ENCODE measurements around the gene KCNAB1. TPM values are rescaled to one million over a fixed set of nuclear protein-coding genes. Genes with fewer than 3 reads are reported as not detected.
"Not testable (repeated sequence)": the region's sequence is repeated elsewhere in the genome, so short reads cannot be mapped to it uniquely, and the experiment has no call there.

KCNAB1 gene
- total RNA-seq, 4 donors from 2014 or later = 0.20 to 3.0 (median 1.6) TPM

DNA sequence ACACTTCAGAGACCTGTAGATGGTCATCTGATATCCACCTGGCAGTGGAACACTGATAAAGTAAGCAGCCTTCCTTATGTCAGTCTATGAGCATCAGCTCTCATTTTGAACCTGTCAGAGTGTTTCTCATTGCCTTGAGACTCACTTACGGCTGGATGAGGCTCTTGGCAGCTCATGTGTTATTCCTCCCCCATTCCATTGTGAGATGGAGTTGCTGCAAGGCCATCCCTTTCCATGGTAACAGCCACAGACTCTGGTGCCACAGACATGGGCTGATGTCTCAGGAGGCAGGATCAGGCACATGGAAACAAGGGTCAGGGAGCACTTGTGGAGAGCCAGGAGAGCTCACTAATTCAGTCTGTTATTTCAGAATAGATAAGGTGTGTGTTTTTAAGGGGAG, 11.9 kb downstream of the KCNAB1 start:
- no peak for TF ChIP-seq POLR2A (IDR thresholded peaks at IDR 0.05)
- no peak for TF ChIP-seq POLR2AphosphoS5 (IDR thresholded peaks at IDR 0.05)
- TF ChIP-seq, protein P1, sequence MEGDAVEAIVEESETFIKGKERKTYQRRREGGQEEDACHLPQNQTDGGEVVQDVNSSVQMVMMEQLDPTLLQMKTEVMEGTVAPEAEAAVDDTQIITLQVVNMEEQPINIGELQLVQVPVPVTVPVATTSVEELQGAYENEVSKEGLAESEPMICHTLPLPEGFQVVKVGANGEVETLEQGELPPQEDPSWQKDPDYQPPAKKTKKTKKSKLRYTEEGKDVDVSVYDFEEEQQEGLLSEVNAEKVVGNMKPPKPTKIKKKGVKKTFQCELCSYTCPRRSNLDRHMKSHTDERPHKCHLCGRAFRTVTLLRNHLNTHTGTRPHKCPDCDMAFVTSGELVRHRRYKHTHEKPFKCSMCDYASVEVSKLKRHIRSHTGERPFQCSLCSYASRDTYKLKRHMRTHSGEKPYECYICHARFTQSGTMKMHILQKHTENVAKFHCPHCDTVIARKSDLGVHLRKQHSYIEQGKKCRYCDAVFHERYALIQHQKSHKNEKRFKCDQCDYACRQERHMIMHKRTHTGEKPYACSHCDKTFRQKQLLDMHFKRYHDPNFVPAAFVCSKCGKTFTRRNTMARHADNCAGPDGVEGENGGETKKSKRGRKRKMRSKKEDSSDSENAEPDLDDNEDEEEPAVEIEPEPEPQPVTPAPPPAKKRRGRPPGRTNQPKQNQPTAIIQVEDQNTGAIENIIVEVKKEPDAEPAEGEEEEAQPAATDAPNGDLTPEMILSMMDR (IDR thresholded peaks at IDR 0.05) = no peak
- no peak for TF ChIP-seq EP300 (IDR thresholded peaks at IDR 0.05; ENCODE audit: low read depth)
- 71 to 100% methylated on average over 1 of the region's 1 CpG for WGBS, 2 donors (ENCODE audit: low coverage in 1 of 2)
- no peaks in the 10 kb centered on the region for H3K4me1 ChIP-seq
- DNase-seq = no peak
- H3K4me3 ChIP-seq = no peak overlapping the region
- H3K9me3 ChIP-seq = no peaks in the 10 kb centered on the region
- H3K27me3 ChIP-seq = no peaks in the 10 kb centered on the region
- H3K27ac ChIP-seq = no peak overlapping the region
- no peaks in the 10 kb centered on the region for H3K36me3 ChIP-seq
- in situ Hi-C loops (cut with MboI; ENCODE audit: low pct_ligation_motif_present in 1 of 4, low pct_unique_long_range_greater_than_20kb in 1 of 4, low sequenced_read_pairs in 3 of 4) = loop anchor here in 1 of 4 donors (25.0 kb wide), 1 partner anchor 530 kb away; the partner anchor contains the start of gene TIPARP
- intact Hi-C loops (cut with DNase I; ENCODE audit: low total_unique reads) = no loop called here

DNA sequence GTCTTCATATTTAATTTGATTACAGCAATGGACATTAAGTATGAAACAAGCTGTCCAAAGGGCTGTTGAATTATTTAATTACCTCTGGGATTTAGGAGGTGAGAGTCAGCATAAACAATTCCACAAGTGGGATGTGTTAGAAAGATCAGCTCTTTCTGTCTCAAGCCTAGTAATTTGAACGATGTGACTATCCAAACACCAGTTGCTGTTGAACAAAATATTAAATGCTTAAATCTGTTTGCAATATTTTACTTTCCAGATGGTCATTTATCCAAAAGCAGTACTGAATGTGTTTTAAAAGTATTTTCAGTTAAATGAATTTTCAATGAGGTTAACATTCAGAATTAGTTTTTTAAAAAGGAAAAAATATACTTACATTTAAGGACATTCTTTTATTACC, 12.7 kb downstream of the KCNAB1 start:
- no peaks in the 10 kb centered on the region for H3K9me3 ChIP-seq
- no peaks in the 10 kb centered on the region for H3K27me3 ChIP-seq
- no peaks in the 10 kb centered on the region for H3K36me3 ChIP-seq
- intact Hi-C loops (cut with DNase I; ENCODE audit: low total_unique reads) (no loop called here), in situ Hi-C loops (cut with MboI; ENCODE audit: low pct_ligation_motif_present in 1 of 4, low pct_unique_long_range_greater_than_20kb in 1 of 4, low sequenced_read_pairs in 3 of 4) (loop anchor here in 1 of 4 donors (25.0 kb wide), 1 partner anchor 529 kb away; the partner anchor contains the start of gene TIPARP)
- TF ChIP-seq EP300 (IDR thresholded peaks at IDR 0.05; ENCODE audit: low read depth) (no peak), POLR2A (IDR thresholded peaks at IDR 0.05) (no peak), POLR2AphosphoS5 (IDR thresholded peaks at IDR 0.05) (no peak)
- TF ChIP-seq, protein P1 (IDR thresholded peaks at IDR 0.05) = no peak
- DNase-seq = no peak
- H3K4me3 ChIP-seq = no peak overlapping the region
- no peak overlapping the region for H3K27ac ChIP-seq
- 33 to 44% methylated on average over 1 of the region's 1 CpG for WGBS, 2 donors (ENCODE audit: low coverage in 1 of 2)
- H3K4me1 ChIP-seq = no peaks in the 10 kb centered on the region

DNA sequence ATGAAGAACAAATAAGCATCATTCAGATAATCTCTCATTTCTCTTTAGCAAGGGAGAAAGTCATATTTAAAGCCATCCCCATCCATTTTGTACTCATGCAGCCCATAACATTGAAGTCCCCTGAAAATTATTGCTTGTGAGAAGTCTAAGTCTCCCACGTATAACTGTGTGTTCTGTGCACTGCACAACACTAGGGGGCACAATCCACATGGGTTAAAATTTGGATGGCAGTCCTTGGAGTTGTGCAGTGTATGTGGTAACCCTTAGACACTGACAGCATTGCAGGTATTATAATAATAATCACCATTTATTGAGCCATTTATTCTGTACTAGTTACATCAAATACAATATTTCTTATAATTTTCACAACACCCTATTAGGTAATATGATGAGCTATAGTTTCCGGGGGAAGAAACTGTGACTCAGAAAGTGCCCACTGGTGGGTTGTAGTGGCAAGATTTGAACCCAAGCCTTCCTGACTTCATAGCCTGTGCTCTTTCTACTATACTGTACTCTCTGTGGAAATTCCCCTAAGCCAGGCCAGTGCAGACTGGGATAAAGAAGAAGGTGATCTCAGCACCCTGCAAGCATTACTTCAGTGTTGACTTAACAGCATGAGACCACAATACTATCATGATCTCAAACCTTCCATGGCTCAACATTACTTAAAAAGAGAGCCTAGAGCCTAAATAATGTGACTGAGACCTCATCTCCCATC, 15.7 kb downstream of the KCNAB1 start:
- Histone ChIP-seq H3K27ac (no peak overlapping the region), H3K36me3 (no peaks in the 10 kb centered on the region), H3K4me3 (no peak overlapping the region), H3K27me3 (no peaks in the 10 kb centered on the region), H3K4me1 (no peaks in the 10 kb centered on the region), H3K9me3 (no peaks in the 10 kb centered on the region)
- intact Hi-C loops (cut with DNase I; ENCODE audit: low total_unique reads) = no loop called here
- DNase-seq = no peak
- TF ChIP-seq, protein P1 (IDR thresholded peaks at IDR 0.05) = no peak
- TF ChIP-seq POLR2AphosphoS5 (IDR thresholded peaks at IDR 0.05) = no peak
- no peak for TF ChIP-seq POLR2A (IDR thresholded peaks at IDR 0.05)
- no peak for TF ChIP-seq EP300 (IDR thresholded peaks at IDR 0.05; ENCODE audit: low read depth)
- in situ Hi-C loops (cut with MboI; ENCODE audit: low pct_ligation_motif_present in 1 of 4, low pct_unique_long_range_greater_than_20kb in 1 of 4, low sequenced_read_pairs in 3 of 4) = loop anchor here in 1 of 4 donors (25.0 kb wide), 1 partner anchor 526 kb away; the partner anchor contains the start of gene TIPARP
- 67 to 70% methylated on average over 1 to 2 of the region's 2 CpGs for WGBS, 2 donors (ENCODE audit: low coverage in 1 of 2)

DNA sequence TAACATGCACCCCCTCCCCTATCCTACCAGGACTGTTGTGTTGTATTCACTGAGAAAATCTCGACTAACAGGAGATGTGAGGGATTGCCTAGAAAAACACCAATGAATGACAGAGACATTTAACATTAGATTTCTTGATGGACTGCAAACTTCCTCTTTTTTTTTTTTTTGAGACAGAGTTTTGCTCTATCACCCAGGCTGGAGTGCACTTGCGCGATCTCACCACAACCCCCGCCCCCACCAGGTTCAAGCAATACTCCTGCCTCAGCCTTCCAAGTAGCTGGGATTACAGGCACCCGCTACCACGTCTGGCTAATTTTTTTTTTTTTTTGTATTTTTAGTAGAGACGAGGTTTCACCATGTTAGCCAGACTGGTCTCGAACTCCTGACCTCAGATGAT, 17.0 kb downstream of the KCNAB1 start:
- intact Hi-C loops (cut with DNase I; ENCODE audit: low total_unique reads); DNase-seq; H3K4me3 ChIP-seq; H3K4me1 ChIP-seq; H3K27ac ChIP-seq; H3K36me3 ChIP-seq; H3K27me3 ChIP-seq; H3K9me3 ChIP-seq: not testable (repeated sequence)
- in situ Hi-C loops (cut with MboI; ENCODE audit: low pct_ligation_motif_present in 1 of 4, low pct_unique_long_range_greater_than_20kb in 1 of 4, low sequenced_read_pairs in 3 of 4) = loop anchor here in 1 of 4 donors (25.0 kb wide), 1 partner anchor 525 kb away; the partner anchor contains the start of gene TIPARP
- WGBS, 2 donors (ENCODE audit: low coverage in 1 of 2) = 58 to 74% methylated on average over 6 to 8 of the region's 8 CpGs

Measured in transverse colon (tissue), 4 donors.